Stimulated activated CD8-positive, alpha-beta memory T cell treated with anti-CD3 and anti-CD28 coated beads, Interleukin-15, amount 100 ng/mL, for 1 hour (primary cell): ENCODE data around the gene MRPL46.
"Not testable (repeated sequence)": the region's sequence is repeated elsewhere in the genome, so short reads cannot be mapped to it uniquely, and the experiment has no call there.

Experiments used
- DNase-seq: peaks from one replicate; pipeline ENCODE4 v3.0.0-alpha.2; 2020; ENCODE audit warnings: low read depth

The MRPL46 gene

DNA sequence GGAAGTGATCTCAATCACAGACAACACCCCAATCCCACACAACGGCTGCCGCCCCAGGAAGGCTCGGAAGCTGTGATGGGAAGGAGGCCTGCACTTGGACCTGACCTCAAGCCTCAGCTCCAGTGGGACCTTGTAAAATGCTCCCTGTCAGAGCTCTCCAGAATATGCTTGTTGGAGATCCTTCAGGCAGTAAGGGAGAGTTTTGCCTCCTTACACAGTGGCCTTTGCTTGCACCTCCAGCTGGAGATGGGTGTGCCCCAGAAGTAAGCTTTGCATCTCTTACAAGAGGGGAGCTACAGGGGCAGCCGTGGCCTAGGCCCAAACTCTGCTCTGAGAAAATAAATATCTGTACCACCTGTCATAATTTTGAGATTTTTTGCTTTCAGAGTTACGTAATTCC, 10.7 kb upstream of the MRPL46 start:
- no peak for DNase-seq

DNA sequence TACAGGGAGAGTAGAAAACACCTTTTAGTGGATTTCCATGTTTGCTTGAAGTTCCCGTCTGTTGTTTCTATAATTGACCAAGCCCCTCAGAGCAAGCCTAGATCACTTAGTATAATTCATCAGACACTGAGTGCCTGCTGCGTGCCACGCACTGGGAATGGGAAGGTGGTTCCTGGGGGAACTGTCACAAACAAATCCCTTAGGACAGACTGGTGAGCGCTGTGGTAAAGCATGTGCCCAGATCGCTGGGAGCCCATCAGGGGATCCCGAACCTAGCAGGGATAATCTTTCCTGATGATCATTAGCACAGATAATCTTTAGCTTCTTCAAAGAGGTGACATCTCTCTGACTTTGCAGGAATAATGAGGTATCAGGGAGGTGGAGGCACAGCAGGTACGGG, 9.9 kb upstream of the MRPL46 start:
- DNase-seq, result no peak

- DNase-seq, result no peak
Observed at GRCh38 chr15:88476635-88477060, 9.5 kb upstream of the MRPL46 start.

- not testable (repeated sequence) for DNase-seq
Observed at GRCh38 chr15:88473661-88474293, 6.6 kb upstream of the MRPL46 start.

DNA sequence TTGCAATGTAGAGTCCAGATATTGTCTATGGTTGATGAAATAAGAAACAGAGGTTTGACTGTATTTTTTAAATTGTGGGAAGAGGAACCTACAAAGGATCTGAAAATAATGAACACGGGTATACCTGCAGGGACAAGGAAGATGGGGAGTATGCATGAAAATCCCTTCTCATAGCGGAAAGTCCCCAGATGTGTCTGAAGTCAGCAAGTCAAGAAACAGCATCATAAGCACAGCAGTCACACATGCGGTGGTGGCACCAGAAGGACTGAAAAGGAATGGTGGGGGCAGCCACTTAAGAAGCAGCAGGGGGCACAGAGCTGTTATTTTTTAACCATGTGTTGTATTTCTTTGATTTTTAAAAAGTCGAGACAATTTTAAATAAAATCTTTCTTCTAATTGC, 5.0 kb upstream of the MRPL46 start:
- no peak for DNase-seq

GRCh38 chr15:88470625-88471372, 3.6 kb upstream of the MRPL46 start:
- no peak for DNase-seq

DNA sequence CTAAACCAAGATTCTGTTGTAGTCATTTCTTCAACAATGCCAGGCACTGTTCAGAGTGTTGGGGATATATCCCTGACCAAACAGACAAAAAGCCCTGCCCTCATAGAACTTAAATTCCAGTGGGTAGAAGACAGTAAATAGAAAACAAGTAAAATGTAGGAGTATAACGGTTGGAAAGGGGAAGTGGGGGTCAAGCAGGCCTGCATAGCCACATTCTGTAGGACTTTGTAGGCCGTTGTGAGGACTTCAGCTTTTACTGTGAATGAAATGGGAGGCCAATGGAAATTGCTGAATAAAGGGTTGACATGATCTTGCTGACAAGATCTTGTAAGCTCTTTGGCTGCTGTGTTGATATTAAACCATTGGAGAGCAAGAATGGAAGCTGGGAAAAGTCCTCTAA, 2.1 kb upstream of the MRPL46 start:
- DNase-seq, result no peak

DNA sequence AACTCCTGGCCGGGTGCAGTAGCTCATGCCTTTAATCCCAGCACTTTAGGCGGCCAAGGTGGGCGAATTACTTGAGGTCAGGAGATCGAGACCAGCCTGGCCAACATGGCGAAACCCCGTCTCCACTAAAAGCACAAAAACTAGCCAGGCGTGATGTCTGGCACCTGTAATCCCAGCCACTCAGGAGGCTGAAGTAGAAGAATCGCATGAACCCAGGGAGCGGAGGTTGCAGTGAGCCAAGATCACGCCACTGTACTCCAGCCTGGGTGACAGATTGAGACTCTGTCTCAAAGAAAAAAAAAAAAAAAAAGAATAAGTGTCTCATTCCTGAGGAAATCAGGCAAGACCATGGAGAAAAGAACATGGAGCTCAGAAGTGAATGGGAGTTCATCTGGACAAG, 1.5 kb upstream of the MRPL46 start:
- DNase-seq, result not testable (repeated sequence)

DNA sequence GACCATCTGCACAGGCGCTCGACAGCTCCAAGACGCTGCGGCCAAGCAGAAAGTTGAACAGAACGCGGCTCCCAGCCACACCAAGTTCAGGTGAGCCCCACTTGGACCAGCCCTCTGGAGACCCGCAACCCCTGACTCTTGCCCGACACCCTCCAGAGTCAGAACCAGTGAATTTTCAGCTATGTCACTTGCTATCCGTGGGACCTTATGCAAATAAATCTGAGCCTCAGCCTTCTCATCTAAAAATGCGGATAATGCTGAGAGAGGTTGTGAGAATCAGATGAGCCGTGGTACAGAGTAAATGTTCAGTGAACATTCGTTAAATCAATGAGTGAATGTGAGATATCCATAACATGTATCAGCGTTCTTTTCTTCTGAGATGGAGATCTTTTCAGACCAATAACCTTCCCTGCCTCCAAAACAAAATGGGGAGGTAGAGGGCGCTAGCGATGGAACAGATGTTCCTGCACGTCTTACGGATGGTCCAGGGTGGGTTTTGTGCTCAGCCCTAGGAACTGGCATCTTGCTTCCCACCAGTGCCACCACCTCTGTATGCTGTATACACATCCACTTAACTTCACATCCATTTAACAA, 844 bp upstream of the MRPL46 start:
- DNase-seq, result no peak

GRCh38 chr15:88465633-88466224, 1.5 kb downstream of the MRPL46 start:
- no peak for DNase-seq

- DNase-seq, result no peak
Observed at GRCh38 chr15:88463870-88464532, 3.2 kb downstream of the MRPL46 start.

- no peak for DNase-seq
Observed at GRCh38 chr15:88456733-88457132, 10.5 kb downstream of the MRPL46 start.

DNA sequence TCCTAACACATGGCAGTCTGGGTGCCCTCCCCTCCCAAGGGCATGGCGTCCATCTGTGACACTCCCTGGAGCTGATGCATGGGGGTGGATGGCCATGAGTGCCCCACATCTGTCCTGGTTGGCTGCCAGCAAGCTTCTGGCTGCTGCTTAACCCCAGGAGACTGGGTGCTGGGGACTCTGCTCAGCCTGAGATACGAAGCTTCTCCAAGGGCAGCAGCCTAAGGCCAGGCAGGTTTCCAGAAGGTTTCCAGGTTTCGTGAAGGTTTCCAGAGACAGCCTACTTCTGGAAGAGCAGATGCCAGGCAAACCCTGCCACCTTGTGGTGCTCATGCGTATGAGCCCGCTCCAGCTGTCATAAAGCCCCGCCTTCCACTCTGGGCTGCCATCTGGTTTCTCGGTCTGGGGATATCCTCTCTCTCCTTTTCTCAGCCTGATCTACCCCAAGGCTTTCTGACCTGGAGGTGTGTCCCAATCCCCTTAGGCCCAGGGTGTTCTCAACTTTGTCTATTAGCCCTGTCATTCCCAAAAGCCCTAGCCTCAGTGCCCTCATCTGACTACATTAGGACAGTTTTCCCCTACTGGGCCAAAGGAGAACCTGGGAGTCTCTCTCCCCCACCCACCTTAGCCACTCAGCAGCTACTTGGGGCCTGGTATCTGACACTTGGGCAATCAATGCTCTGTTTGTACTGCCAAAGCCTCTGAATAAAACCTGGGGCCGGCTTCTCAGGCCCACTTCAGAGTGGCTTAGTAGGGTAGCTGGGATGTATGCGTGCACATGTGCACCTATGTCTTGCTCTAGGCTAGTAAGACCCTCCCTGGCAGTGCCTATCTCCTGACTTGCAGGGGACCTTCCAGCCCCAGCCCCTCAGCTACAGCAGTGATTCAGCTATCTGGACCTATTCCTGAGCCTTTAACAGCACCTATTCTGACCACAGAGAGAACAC, 12.0 kb downstream of the MRPL46 start:
- no peak for DNase-seq

DNA sequence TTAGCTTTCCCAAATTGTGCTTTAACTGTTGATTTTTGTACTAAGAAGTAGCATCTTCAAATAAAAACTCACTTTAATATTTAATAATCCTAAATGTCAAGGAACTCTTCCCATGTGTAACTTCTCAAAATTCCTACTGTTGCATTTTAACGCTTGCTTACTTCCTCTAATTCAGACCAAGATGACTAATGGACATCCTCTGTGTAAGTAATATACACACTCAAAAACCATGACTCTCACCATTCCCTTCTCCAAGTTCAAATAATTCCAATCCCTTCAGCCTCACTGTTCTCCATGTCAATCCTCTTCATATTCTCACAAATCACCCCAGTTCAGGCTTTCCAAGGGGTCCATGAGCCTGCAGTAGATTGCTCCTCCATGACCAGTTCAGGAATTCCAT, 13.0 kb downstream of the MRPL46 start:
- no peak for DNase-seq

DNA sequence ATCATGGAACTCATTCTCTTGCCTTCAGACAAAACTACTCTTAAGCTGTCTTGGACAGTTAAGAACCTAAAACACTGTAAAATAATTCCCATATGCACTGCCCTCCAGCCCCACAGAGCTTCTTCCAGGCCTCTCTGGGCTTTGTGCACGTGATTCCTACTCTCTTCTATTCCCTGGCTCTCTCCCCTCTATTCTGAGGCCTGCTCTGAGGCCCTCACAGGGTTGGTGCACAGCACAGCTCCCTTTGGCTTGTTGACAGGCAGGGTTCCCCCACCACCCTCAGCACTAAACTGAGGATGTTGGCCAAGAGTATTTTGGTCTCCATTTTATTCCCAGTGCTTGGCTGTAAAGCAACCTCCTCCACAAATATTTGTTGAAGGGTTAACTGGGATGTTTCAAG, 13.5 kb downstream of the MRPL46 start:
- DNase-seq, result no peak

GRCh38 chr15:88450125-88450798, 16.9 kb downstream of the MRPL46 start:
- peak; percentile 26 for DNase-seq

DNA sequence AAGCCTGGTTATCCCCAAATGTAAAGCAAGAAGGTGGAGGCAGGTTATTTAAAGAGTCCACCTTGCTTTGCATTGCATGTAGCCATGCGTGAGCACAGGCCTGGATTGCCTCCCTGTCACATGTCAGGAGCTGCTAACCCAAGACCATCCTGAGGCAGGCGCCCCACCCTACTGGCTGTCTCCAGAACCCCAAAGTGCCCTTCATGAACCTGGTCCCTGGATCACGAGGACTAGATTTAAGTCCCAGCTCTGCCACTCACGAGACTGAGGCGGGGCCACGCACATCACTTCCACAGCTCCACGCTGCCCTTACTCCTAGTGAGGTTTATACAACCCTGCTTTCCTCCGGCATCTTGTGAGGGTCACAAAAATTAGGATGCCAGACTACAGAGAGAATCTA, 17.6 kb downstream of the MRPL46 start:
- DNase-seq, result no peak

DNA sequence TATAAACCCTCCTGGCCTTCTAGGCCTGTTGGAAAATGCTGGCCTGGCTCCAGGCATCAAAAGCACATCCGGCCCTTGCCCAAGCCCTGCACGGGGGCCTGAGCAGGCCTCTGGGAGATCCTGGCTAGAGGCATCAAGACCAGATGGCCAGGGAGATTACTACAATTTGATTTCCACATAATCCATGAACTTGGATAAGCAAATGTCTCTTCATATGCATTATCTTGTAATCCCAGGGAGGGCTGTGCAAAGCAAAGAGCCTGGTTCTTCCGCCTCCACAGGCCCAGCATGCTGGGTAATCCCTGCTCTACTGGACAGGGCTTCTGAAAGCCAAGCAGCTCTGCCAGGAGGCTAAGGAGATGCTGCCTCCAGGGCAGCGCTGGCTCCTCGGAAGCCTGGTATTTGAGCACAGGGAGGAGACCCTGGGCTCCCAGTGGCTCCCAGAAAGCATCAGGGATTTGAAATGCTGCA, 18.2 kb downstream of the MRPL46 start:
- DNase-seq, result no peak

GRCh38 chr15:88447741-88448140, 19.4 kb downstream of the MRPL46 start:
- DNase-seq, result no peak

- DNase-seq, result no peak
Observed at GRCh38 chr15:88447206-88447605, 20.0 kb downstream of the MRPL46 start.
